ENCODE results near the gene EPC1.
"Not testable (repeated sequence)": the region's sequence is repeated elsewhere in the genome, so short reads cannot be mapped to it uniquely, and the experiment has no call there.

EPC1 gene

GRCh38 chr10:32240471-32240870 is 106.5 kb downstream of the EPC1 start:
- H3K9ac ChIP-seq (ENCODE audit: low read depth, low read length), result no peak overlapping the region
- no peaks in the 10 kb centered on the region for H3K36me3 ChIP-seq (ENCODE audit: control insufficient read depth, insufficient read depth, low read length)
- no peaks in the 10 kb centered on the region for H3K9me3 ChIP-seq (ENCODE audit: control insufficient read depth, insufficient read depth, low read length)
- H3K4me1 ChIP-seq (ENCODE audit: control insufficient read depth, insufficient read depth, low read length), result no peaks in the 10 kb centered on the region
- H3K27me3 ChIP-seq (ENCODE audit: control insufficient read depth, insufficient read depth, low read length), result no peaks in the 10 kb centered on the region
- no peak overlapping the region for H3K4me3 ChIP-seq (ENCODE audit: low read depth, low read length)

GRCh38 chr10:32239769-32240168 is 107.2 kb downstream of the EPC1 start:
- Histone ChIP-seq H3K4me1 (ENCODE audit: control insufficient read depth, insufficient read depth, low read length) (no peaks in the 10 kb centered on the region), H3K27me3 (ENCODE audit: control insufficient read depth, insufficient read depth, low read length) (no peaks in the 10 kb centered on the region), H3K9ac (ENCODE audit: low read depth, low read length) (no peak overlapping the region), H3K4me3 (ENCODE audit: low read depth, low read length) (no peak overlapping the region), H3K36me3 (ENCODE audit: control insufficient read depth, insufficient read depth, low read length) (no peaks in the 10 kb centered on the region), H3K9me3 (ENCODE audit: control insufficient read depth, insufficient read depth, low read length) (no peaks in the 10 kb centered on the region)

GRCh38 chr10:32237644-32238345 is 109.2 kb downstream of the EPC1 start:
- no peaks in the 10 kb centered on the region for H3K27me3 ChIP-seq (ENCODE audit: control insufficient read depth, insufficient read depth, low read length)
- no peaks in the 10 kb centered on the region for H3K4me1 ChIP-seq (ENCODE audit: control insufficient read depth, insufficient read depth, low read length)
- H3K4me3 ChIP-seq (ENCODE audit: low read depth, low read length), result no peak overlapping the region
- no peak overlapping the region for H3K9ac ChIP-seq (ENCODE audit: low read depth, low read length)
- no peaks in the 10 kb centered on the region for H3K9me3 ChIP-seq (ENCODE audit: control insufficient read depth, insufficient read depth, low read length)
- no peaks in the 10 kb centered on the region for H3K36me3 ChIP-seq (ENCODE audit: control insufficient read depth, insufficient read depth, low read length)

- peaks cover 3% of the 10 kb centered on the region for H3K4me1 ChIP-seq (ENCODE audit: control insufficient read depth, insufficient read depth, low read length)
- no peaks in the 10 kb centered on the region for H3K9me3 ChIP-seq (ENCODE audit: control insufficient read depth, insufficient read depth, low read length)
- H3K27me3 ChIP-seq (ENCODE audit: control insufficient read depth, insufficient read depth, low read length), result no peaks in the 10 kb centered on the region
- H3K9ac ChIP-seq (ENCODE audit: low read depth, low read length), result no peak overlapping the region
- no peaks in the 10 kb centered on the region for H3K36me3 ChIP-seq (ENCODE audit: control insufficient read depth, insufficient read depth, low read length)
- H3K4me3 ChIP-seq (ENCODE audit: low read depth, low read length), result no peak overlapping the region
Measured at GRCh38 chr10:32234471-32234870, 112.5 kb downstream of the EPC1 start.

GRCh38 chr10:32233375-32233774 is 113.6 kb downstream of the EPC1 start:
- not testable (repeated sequence) for H3K4me3 ChIP-seq (ENCODE audit: low read depth, low read length); H3K27me3 ChIP-seq (ENCODE audit: control insufficient read depth, insufficient read depth, low read length); H3K36me3 ChIP-seq (ENCODE audit: control insufficient read depth, insufficient read depth, low read length); H3K9ac ChIP-seq (ENCODE audit: low read depth, low read length); H3K9me3 ChIP-seq (ENCODE audit: control insufficient read depth, insufficient read depth, low read length); H3K4me1 ChIP-seq (ENCODE audit: control insufficient read depth, insufficient read depth, low read length)

- Histone ChIP-seq H3K4me3 (ENCODE audit: low read depth, low read length) (no peak overlapping the region), H3K36me3 (ENCODE audit: control insufficient read depth, insufficient read depth, low read length) (no peaks in the 10 kb centered on the region), H3K9me3 (ENCODE audit: control insufficient read depth, insufficient read depth, low read length) (no peaks in the 10 kb centered on the region), H3K9ac (ENCODE audit: low read depth, low read length) (no peak overlapping the region), H3K4me1 (ENCODE audit: control insufficient read depth, insufficient read depth, low read length) (peaks cover 3% of the 10 kb centered on the region), H3K27me3 (ENCODE audit: control insufficient read depth, insufficient read depth, low read length) (no peaks in the 10 kb centered on the region)
Measured at GRCh38 chr10:32232378-32232777, 114.6 kb downstream of the EPC1 start.

GRCh38 chr10:32229788-32230187 is 117.2 kb downstream of the EPC1 start:
- not testable (repeated sequence) for H3K9me3 ChIP-seq (ENCODE audit: control insufficient read depth, insufficient read depth, low read length); H3K36me3 ChIP-seq (ENCODE audit: control insufficient read depth, insufficient read depth, low read length); H3K9ac ChIP-seq (ENCODE audit: low read depth, low read length); H3K4me3 ChIP-seq (ENCODE audit: low read depth, low read length); H3K4me1 ChIP-seq (ENCODE audit: control insufficient read depth, insufficient read depth, low read length); H3K27me3 ChIP-seq (ENCODE audit: control insufficient read depth, insufficient read depth, low read length)

- no peak overlapping the region for H3K4me3 ChIP-seq (ENCODE audit: low read depth, low read length)
- no peak overlapping the region for H3K9ac ChIP-seq (ENCODE audit: low read depth, low read length)
- peaks cover 3% of the 10 kb centered on the region for H3K4me1 ChIP-seq (ENCODE audit: control insufficient read depth, insufficient read depth, low read length)
- H3K27me3 ChIP-seq (ENCODE audit: control insufficient read depth, insufficient read depth, low read length), result no peaks in the 10 kb centered on the region
- H3K9me3 ChIP-seq (ENCODE audit: control insufficient read depth, insufficient read depth, low read length), result no peaks in the 10 kb centered on the region
- no peaks in the 10 kb centered on the region for H3K36me3 ChIP-seq (ENCODE audit: control insufficient read depth, insufficient read depth, low read length)
Measured at GRCh38 chr10:32229170-32229569, 117.8 kb downstream of the EPC1 start.

GRCh38 chr10:32227802-32228201 is 119.2 kb downstream of the EPC1 start:
- H3K27me3 ChIP-seq (ENCODE audit: control insufficient read depth, insufficient read depth, low read length), result no peaks in the 10 kb centered on the region
- no peak overlapping the region for H3K9ac ChIP-seq (ENCODE audit: low read depth, low read length)
- no peaks in the 10 kb centered on the region for H3K36me3 ChIP-seq (ENCODE audit: control insufficient read depth, insufficient read depth, low read length)
- H3K9me3 ChIP-seq (ENCODE audit: control insufficient read depth, insufficient read depth, low read length), result no peaks in the 10 kb centered on the region
- H3K4me1 ChIP-seq (ENCODE audit: control insufficient read depth, insufficient read depth, low read length), result peaks cover 3% of the 10 kb centered on the region
- H3K4me3 ChIP-seq (ENCODE audit: low read depth, low read length), result no peak overlapping the region

GRCh38 chr10:32226624-32227023 is 120.3 kb downstream of the EPC1 start:
- Histone ChIP-seq H3K36me3 (ENCODE audit: control insufficient read depth, insufficient read depth, low read length) (no peaks in the 10 kb centered on the region), H3K4me3 (ENCODE audit: low read depth, low read length) (no peak overlapping the region), H3K9ac (ENCODE audit: low read depth, low read length) (no peak overlapping the region), H3K9me3 (ENCODE audit: control insufficient read depth, insufficient read depth, low read length) (no peaks in the 10 kb centered on the region), H3K27me3 (ENCODE audit: control insufficient read depth, insufficient read depth, low read length) (no peaks in the 10 kb centered on the region), H3K4me1 (ENCODE audit: control insufficient read depth, insufficient read depth, low read length) (no peaks in the 10 kb centered on the region)

GRCh38 chr10:32225976-32226375 is 121.0 kb downstream of the EPC1 start:
- no peaks in the 10 kb centered on the region for H3K4me1 ChIP-seq (ENCODE audit: control insufficient read depth, insufficient read depth, low read length)
- H3K9me3 ChIP-seq (ENCODE audit: control insufficient read depth, insufficient read depth, low read length), result no peaks in the 10 kb centered on the region
- H3K27me3 ChIP-seq (ENCODE audit: control insufficient read depth, insufficient read depth, low read length), result no peaks in the 10 kb centered on the region
- no peak overlapping the region for H3K4me3 ChIP-seq (ENCODE audit: low read depth, low read length)
- H3K36me3 ChIP-seq (ENCODE audit: control insufficient read depth, insufficient read depth, low read length), result no peaks in the 10 kb centered on the region
- H3K9ac ChIP-seq (ENCODE audit: low read depth, low read length), result no peak overlapping the region

- H3K36me3 ChIP-seq (ENCODE audit: control insufficient read depth, insufficient read depth, low read length); H3K9me3 ChIP-seq (ENCODE audit: control insufficient read depth, insufficient read depth, low read length); H3K9ac ChIP-seq (ENCODE audit: low read depth, low read length): not testable (repeated sequence)
Measured at GRCh38 chr10:32222376-32222775, 124.6 kb downstream of the EPC1 start.

More at GRCh38 chr10:32222376-32222775, 124.6 kb downstream of the EPC1 start:
- H3K4me1 ChIP-seq (ENCODE audit: control insufficient read depth, insufficient read depth, low read length); H3K4me3 ChIP-seq (ENCODE audit: low read depth, low read length); H3K27me3 ChIP-seq (ENCODE audit: control insufficient read depth, insufficient read depth, low read length): not testable (repeated sequence)
